CD8-positive, alpha-beta memory T cell (primary cell): Measurements from ENCODE around the gene KLK10. TPM values are rescaled to one million over a fixed set of nuclear protein-coding genes. Genes with fewer than 3 reads are reported as not detected.

ENCODE experiments used
- CTCF ChIA-PET: fragments of 350-600 bp; sonication (Branson Sonifier 250); formaldehyde crosslinking; loops from one replicate; lab custom pipeline; 2021; ENCODE audit warnings: antibody characterized with exemption; lab: Charles Lee
- POLR2A ChIA-PET: fragments of 350-600 bp; sonication (Branson Sonifier 250); formaldehyde crosslinking; loops from one replicate; lab custom pipeline; 2021; ENCODE audit warnings: antibody characterized with exemption; lab: Charles Lee
- DNase-seq, 5 donors: peaks; one replicate each; pipeline versions ENCODE4 v3.0.0 to v3.0.0-alpha.2; 2020 to 2022; ENCODE audit warnings: mixed read lengths in 1 of 5
- H3K27ac ChIP-seq: one replicate; pipeline ENCODE4 v1.7.0; 2013; ENCODE audit warnings: low read depth, mild to moderate bottlenecking, low read length, moderate library complexity
- H3K27me3 ChIP-seq: 2 replicates; pipeline ENCODE4 v1.7.0; 2013; ENCODE audit warnings: low read length, mild to moderate bottlenecking; ENCODE audit not compliant: insufficient read depth, poor library complexity, severe bottlenecking
- H3K36me3 ChIP-seq: 2 replicates; pipeline ENCODE4 v1.7.0; 2013; ENCODE audit warnings: mild to moderate bottlenecking, low read length, moderate library complexity; ENCODE audit not compliant: insufficient read depth
- H3K4me1 ChIP-seq: 2 replicates; pipeline ENCODE4 v1.7.0; 2013; ENCODE audit warnings: mild to moderate bottlenecking, low read length, moderate library complexity; ENCODE audit not compliant: insufficient read depth
- H3K4me3 ChIP-seq: 2 replicates; pipeline ENCODE4 v1.7.0; 2013; ENCODE audit warnings: mild to moderate bottlenecking, low read length
- H3K9me3 ChIP-seq: 2 replicates; pipeline ENCODE4 v1.7.0; 2013; ENCODE audit warnings: mild to moderate bottlenecking, low read length
- H3K27ac Mint-ChIP-seq, 8 donors: one replicate each; pipeline ENCODE4 v1.8.0; 2020 to 2021; ENCODE audit warnings: mixed read lengths in 8 of 8, mild to moderate bottlenecking in 6 of 8, inconsistent platforms in 3 of 8, moderate library complexity in 3 of 8
- H3K27me3 Mint-ChIP-seq, 2 donors: one replicate each; pipeline ENCODE4 v1.8.0; 2020 to 2021; ENCODE audit warnings: mixed read lengths in 2 of 2, mild to moderate bottlenecking in 1 of 2, moderate library complexity in 1 of 2
- H3K36me3 Mint-ChIP-seq, 3 donors: one replicate each; pipeline ENCODE4 v1.8.0; 2020 to 2021; ENCODE audit warnings: mixed read lengths in 3 of 3, inconsistent platforms in 1 of 3, mild to moderate bottlenecking in 1 of 3
- H3K4me1 Mint-ChIP-seq, 3 donors: one replicate each; pipeline ENCODE4 v1.8.0; 2020 to 2021; ENCODE audit warnings: mixed read lengths in 3 of 3, inconsistent platforms in 1 of 3, mild to moderate bottlenecking in 1 of 3
- H3K4me3 Mint-ChIP-seq, 7 donors: one replicate each; pipeline ENCODE4 v1.8.0; 2020 to 2021; ENCODE audit warnings: mixed read lengths in 7 of 7, mild to moderate bottlenecking in 6 of 7, moderate library complexity in 4 of 7, inconsistent platforms in 2 of 7
- H3K9me3 Mint-ChIP-seq, 5 donors: one replicate each; pipeline ENCODE4 v1.8.0; 2020 to 2022; ENCODE audit warnings: mixed read lengths in 5 of 5, mild to moderate bottlenecking in 3 of 5, moderate library complexity in 2 of 5, inconsistent platforms in 1 of 5
- polyA plus RNA-seq: library from polyadenylated mRNA; unstranded; fragments of 300-500 nt; fragmentation: Illumina TruSeq; gene quantifications from one replicate; pipeline ENCODE4 v1.2.3, GENCODE V29; 2021
- total RNA-seq, 2 experiments: library from RNA; stranded (reverse); gene quantifications; one replicate each; pipeline ENCODE4 v1.2.3, GENCODE V29; 2021

The KLK10 gene
- total and polyA plus RNA-seq, 3 experiments from 2014 or later: not detected

DNA sequence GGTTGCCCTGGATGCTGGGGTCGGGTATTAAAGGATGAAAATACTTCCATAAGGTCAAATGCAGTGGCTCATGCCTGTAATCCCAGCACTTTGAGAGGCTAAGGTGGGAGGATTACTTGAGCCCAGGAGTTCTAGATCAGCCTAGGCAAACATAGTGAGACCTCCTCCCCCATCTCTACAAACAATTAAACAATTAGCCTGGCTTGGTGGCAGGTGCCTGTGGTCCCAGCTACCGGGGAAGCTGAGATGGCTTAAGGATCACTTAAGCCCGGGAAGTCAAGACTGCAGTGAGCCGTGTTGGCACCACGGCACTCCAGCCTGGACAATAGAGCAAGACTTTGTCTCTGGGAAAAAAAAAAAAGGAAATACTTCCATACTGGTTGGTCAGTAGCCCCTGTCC is 5.4 kb upstream of the KLK10 start:
- Histone ChIP-seq H3K36me3 (no peaks in the 10 kb centered on the region), H3K27me3 (peaks cover 15% of the 10 kb centered on the region), H3K4me3 (no peak overlapping the region), H3K4me1 (no peaks in the 10 kb centered on the region), H3K27ac (no peak overlapping the region), H3K9me3 (no peaks in the 10 kb centered on the region)
- H3K27ac Mint-ChIP-seq: peak overlapping the region in 1 of 8 donors; percentile 64
- H3K4me3 Mint-ChIP-seq: no peak overlapping the region
- ChIA-PET POLR2A (no interaction called here), CTCF (no interaction called here)
- no peaks in the 10 kb centered on the region for H3K9me3 Mint-ChIP-seq
- H3K27me3 Mint-ChIP-seq: peaks cover 39 to 51% of the 10 kb centered on the region in 2 donors
- DNase-seq: no peak
- H3K4me1 Mint-ChIP-seq: peaks cover 0 to 1% (median 0%) of the 10 kb centered on the region in 3 donors
- no peaks in the 10 kb centered on the region for H3K36me3 Mint-ChIP-seq

DNA sequence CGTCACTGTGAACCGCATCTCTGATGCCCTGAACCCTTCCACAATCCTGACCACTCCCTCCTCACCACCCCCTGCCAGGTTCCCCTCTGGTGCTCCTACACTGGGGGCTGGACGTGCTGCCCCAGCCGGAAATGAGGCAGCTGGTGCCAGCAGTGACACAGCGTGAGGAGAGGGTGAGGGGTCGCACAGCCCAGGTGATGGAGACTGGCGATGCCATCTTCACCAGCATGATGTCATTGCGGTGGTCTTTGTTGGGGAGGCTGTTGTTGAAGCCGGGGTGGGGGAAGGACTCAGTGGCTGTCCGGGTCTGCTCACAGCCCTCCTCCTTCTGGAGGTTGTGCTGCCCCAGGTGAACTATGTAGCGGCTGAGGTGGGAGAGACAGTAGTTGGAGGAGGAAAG is 4.4 kb upstream of the KLK10 start:
- Histone ChIP-seq H3K36me3 (no peaks in the 10 kb centered on the region), H3K4me1 (no peaks in the 10 kb centered on the region), H3K4me3 (no peak overlapping the region), H3K9me3 (no peaks in the 10 kb centered on the region), H3K27ac (no peak overlapping the region), H3K27me3 (peaks cover 15% of the 10 kb centered on the region)
- Mint-ChIP-seq H3K27ac (no peak overlapping the region), H3K4me1 (peaks cover 0 to 3% (median 0%) of the 10 kb centered on the region in 3 donors), H3K9me3 (no peaks in the 10 kb centered on the region), H3K36me3 (no peaks in the 10 kb centered on the region), H3K27me3 (peaks cover 42 to 46% of the 10 kb centered on the region in 2 donors), H3K4me3 (no peak overlapping the region)
- POLR2A ChIA-PET: no interaction called here
- CTCF ChIA-PET: no interaction called here
- no peak for DNase-seq

DNA sequence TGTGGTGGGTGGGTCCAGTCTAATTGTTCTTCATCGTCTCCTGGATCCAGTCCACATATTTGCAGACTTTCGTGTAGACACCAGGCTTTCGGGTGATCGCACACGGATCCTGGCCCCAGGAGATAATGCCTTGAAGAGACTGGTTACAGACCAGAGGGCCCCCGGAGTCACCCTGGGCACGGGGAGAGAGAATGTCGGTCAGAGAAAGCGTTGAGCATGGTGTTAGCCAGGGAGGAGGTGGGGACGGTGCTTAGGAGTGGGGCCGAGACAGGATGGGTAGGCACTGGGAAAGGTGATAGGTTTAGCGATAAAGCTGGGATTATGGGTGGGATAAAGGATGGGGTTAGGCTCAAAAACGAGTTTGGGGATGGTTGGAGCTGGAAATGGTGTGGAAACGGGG is 3.0 kb upstream of the KLK10 start:
- Histone ChIP-seq H3K36me3 (no peaks in the 10 kb centered on the region), H3K4me1 (peaks cover under 1% of the 10 kb centered on the region), H3K4me3 (no peak overlapping the region), H3K27me3 (peaks cover 17% of the 10 kb centered on the region), H3K9me3 (no peaks in the 10 kb centered on the region), H3K27ac (no peak overlapping the region)
- H3K4me3 Mint-ChIP-seq: no peak overlapping the region
- no peaks in the 10 kb centered on the region for H3K36me3 Mint-ChIP-seq
- peak overlapping the region in 1 of 8 donors; percentile 87 for H3K27ac Mint-ChIP-seq
- H3K4me1 Mint-ChIP-seq: peaks cover 8 to 10% (median 9%) of the 10 kb centered on the region in 3 donors
- H3K9me3 Mint-ChIP-seq: peaks cover 0 to 3% (median 0%) of the 10 kb centered on the region in 5 donors
- ChIA-PET POLR2A (no interaction called here), CTCF (no interaction called here)
- DNase-seq: no peak
- peaks cover 46 to 54% of the 10 kb centered on the region in 2 donors for H3K27me3 Mint-ChIP-seq

DNA sequence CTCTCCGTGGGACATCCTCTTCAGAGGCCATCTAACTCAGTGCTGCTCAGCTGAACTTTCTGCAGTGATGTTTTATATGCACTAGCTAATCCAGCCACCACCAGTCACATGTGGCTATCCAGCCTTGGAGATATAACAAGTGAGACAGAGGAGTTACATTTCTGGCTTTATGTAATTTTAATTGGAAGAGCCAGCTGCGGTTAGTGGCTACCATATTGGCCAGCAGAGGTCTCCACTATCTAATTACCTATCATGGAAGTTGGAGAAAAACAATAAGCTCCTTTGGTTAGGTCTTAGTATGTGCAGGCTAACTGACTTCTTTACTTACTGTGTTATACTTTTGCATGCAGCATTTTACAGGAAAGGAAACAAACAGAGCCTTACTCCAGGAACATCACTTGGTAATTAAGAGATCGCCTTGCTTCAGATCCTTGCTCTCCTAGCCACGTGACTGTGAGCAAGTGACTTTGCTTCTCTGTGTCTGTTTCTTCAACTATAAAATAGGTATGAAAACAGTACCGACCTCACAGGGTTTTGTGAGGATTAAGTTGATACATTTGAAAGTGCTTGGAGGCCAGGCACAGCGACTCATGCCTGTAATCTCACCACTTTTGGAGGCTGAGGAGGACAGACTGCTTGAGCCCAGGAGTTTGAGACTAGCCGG is 1.6 kb upstream of the KLK10 start:
- peaks cover 46 to 58% of the 10 kb centered on the region in 2 donors for H3K27me3 Mint-ChIP-seq
- DNase-seq: no peak
- peaks cover 8 to 19% (median 14%) of the 10 kb centered on the region in 3 donors for H3K4me1 Mint-ChIP-seq

DNA sequence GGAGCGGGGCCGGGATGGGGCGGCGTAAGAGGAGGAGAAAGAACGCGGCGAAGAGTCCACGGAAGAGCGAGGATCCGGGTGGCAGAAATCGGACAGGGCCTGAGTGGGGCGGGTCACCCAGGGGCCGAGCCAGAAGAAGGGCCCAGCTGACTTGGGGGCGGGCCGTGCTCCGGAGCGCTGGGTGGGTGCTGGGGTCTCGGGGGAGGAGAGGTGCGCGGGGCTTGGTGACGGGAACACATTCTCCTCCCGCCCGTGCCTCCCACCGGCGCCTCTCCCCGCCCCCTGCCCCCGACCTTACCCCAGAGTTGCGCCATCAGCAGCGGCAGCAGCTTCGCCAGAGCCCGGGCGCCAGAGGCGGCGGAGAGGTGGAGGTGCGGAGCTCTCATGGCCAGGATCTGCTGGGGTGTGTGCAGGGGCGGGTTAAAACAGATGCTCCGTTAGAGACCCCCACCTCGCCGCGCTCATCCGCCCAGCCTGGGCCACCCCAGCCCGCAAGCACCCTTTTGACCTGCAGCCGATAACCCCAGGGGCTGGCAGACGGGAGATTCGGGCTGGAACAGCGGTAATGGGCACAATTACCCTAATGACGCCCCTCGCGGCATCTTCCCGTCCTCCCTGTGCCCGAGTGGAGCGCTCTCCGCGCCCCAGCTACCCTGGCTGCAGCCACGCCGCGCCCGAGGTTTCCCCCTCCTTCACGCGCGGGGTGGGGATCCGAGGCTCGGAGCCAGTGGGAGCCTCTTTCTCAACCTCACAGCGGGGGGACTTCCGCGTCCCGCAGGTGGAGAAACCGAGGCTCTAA is 565 bp downstream of the KLK10 start:
- peaks cover 0 to 3% (median 0%) of the 10 kb centered on the region in 3 donors for H3K36me3 Mint-ChIP-seq
- Histone ChIP-seq H3K4me3 (no peak overlapping the region), H3K4me1 (peaks cover 5% of the 10 kb centered on the region), H3K27me3 (peaks cover 15% of the 10 kb centered on the region), H3K27ac (no peak overlapping the region), H3K9me3 (no peaks in the 10 kb centered on the region), H3K36me3 (no peaks in the 10 kb centered on the region)
- no peak overlapping the region for H3K27ac Mint-ChIP-seq
- H3K9me3 Mint-ChIP-seq: peaks cover 0 to 7% (median 2%) of the 10 kb centered on the region in 5 donors
- peak overlapping the region in 5 of 7 donors; percentile 25 to 69 (median 51) for H3K4me3 Mint-ChIP-seq
- ChIA-PET POLR2A (no interaction called here), CTCF (no interaction called here)
- peaks cover 50 to 70% of the 10 kb centered on the region in 2 donors for H3K27me3 Mint-ChIP-seq
- peaks cover 8 to 19% (median 16%) of the 10 kb centered on the region in 3 donors for H3K4me1 Mint-ChIP-seq
- DNase-seq: no peak

More for the DNA sequence above, 1.6 kb upstream of the KLK10 start:
- no peaks in the 10 kb centered on the region for H3K36me3 ChIP-seq
- H3K4me3 ChIP-seq: no peak overlapping the region
- Mint-ChIP-seq H3K27ac (no peak overlapping the region), H3K36me3 (no peaks in the 10 kb centered on the region), H3K4me3 (no peak overlapping the region), H3K9me3 (peaks cover 0 to 3% (median 2%) of the 10 kb centered on the region in 5 donors)
- no peaks in the 10 kb centered on the region for H3K9me3 ChIP-seq
- CTCF ChIA-PET: interaction anchor here (1.2 to 1.4 kb wide), 2 partner anchors 147 to 149 kb away, joined by 3 to 4 read pairs; no protein-coding TSS in a partner anchor
- POLR2A ChIA-PET: no interaction called here
- peaks cover 5% of the 10 kb centered on the region for H3K4me1 ChIP-seq
- peaks cover 14% of the 10 kb centered on the region for H3K27me3 ChIP-seq
- H3K27ac ChIP-seq: no peak overlapping the region

DNA sequence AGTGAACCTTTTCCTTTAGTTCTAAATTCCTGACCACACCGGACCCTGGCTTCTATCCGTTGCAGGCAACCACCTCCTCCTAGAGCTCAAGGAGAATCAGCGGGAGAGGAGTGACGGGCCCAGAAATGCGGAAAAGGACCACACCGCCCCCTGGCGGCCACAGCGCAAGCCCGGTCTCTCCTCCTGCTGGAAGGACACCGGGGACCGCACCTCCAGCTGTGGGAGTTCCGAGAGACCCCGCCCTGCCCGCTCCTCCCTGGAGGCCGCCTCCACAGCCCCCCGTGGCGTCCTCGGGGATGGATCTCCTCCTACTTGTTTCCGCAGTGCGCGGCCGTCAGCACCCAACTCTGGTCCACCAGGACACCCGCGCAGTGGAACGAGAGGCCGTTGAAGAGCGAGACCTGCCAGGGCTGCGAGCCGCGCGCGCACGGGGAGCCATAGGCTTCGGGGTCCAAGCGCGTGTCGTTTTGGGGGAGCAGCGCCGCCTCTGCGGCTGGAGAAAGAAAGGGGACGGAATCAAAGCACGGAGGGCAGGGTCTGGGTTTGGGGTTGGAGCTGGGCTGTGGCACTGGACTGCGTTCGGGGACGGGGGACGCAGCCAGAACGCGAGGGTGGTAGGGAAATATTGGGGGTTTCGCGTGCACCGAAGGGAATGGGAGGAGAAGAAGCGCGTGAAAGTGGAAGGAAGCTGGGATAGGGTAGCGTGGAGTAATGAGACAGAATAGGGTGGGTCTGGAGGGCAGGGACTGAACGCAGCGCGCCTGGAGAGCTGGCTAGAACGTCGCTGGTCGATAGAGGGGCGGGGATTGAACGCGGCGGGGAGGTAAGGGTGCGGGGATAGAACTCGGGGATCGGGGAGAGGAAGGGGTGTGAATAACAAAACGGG is 2.5 kb downstream of the KLK10 start:
- Mint-ChIP-seq H3K27me3 (peaks cover 45 to 74% of the 10 kb centered on the region in 2 donors), H3K27ac (peak overlapping the region in 1 of 8 donors; percentile 10), H3K36me3 (peaks cover 0 to 6% (median 0%) of the 10 kb centered on the region in 3 donors), H3K9me3 (peaks cover 0 to 7% (median 2%) of the 10 kb centered on the region in 5 donors), H3K4me1 (peaks cover 8 to 19% (median 16%) of the 10 kb centered on the region in 3 donors), H3K4me3 (peak overlapping the region in 3 of 7 donors; percentile 17 to 54 (median 37))
- Histone ChIP-seq H3K36me3 (no peaks in the 10 kb centered on the region), H3K9me3 (no peaks in the 10 kb centered on the region), H3K27me3 (peaks cover 11% of the 10 kb centered on the region), H3K27ac (no peak overlapping the region), H3K4me1 (peaks cover 5% of the 10 kb centered on the region), H3K4me3 (no peak overlapping the region)
- CTCF ChIA-PET: no interaction called here
- POLR2A ChIA-PET: no interaction called here
- peak in 4 of 5 donors; percentile 7 to 31 (median 22) for DNase-seq

DNA sequence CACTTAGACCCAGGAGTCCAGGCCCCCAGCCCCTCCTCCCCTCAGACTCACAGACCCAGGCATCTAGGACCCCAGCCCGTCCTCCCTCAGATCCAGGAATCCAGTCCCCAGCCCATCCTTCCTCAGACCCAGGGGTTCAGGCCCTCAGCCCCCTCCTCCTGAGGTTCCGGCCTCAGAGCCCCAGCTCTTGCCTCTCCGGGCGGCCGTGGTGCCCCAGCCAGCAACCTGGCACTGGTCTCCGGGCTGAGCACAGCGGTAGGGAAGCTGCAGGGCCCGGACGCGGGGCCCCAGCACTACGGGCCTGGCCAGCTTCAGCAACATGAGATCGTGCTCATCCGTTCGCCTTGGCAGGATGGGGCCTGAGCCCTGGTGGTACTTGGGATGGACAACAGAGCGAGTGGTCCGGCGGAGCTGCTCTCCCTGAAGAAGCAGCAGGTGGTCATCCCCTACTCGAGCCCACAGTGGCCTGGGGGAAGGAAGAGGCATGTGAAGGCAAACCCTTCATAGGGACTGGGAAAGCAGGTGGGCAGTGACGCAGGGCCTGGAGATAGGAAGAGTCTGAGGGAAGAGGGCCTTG is 3.7 kb downstream of the KLK10 start:
- Mint-ChIP-seq H3K9me3 (peaks cover 0 to 7% (median 2%) of the 10 kb centered on the region in 5 donors), H3K36me3 (peaks cover 0 to 6% (median 0%) of the 10 kb centered on the region in 3 donors), H3K27ac (no peak overlapping the region), H3K4me1 (peaks cover 8 to 19% (median 16%) of the 10 kb centered on the region in 3 donors), H3K4me3 (peak overlapping the region in 1 of 7 donors; percentile 39), H3K27me3 (peaks cover 37 to 67% of the 10 kb centered on the region in 2 donors)
- Histone ChIP-seq H3K27ac (no peak overlapping the region), H3K4me1 (peaks cover 5% of the 10 kb centered on the region), H3K4me3 (no peak overlapping the region), H3K9me3 (no peaks in the 10 kb centered on the region), H3K36me3 (no peaks in the 10 kb centered on the region), H3K27me3 (peaks cover 11% of the 10 kb centered on the region)
- ChIA-PET CTCF (no interaction called here), POLR2A (no interaction called here)
- DNase-seq: no peak
